HG02943 (cell line): ENCODE data around the gene PMEPA1.

Experiments used
- ATAC-seq: cut with Tn5 transposase; IDR thresholded peaks from one replicate; pipeline ENCODE4 v1.9.1; 2021; ENCODE audit warnings: mild to moderate bottlenecking, low read depth, moderate library complexity; ENCODE audit not compliant: unreplicated experiment

The PMEPA1 gene

DNA sequence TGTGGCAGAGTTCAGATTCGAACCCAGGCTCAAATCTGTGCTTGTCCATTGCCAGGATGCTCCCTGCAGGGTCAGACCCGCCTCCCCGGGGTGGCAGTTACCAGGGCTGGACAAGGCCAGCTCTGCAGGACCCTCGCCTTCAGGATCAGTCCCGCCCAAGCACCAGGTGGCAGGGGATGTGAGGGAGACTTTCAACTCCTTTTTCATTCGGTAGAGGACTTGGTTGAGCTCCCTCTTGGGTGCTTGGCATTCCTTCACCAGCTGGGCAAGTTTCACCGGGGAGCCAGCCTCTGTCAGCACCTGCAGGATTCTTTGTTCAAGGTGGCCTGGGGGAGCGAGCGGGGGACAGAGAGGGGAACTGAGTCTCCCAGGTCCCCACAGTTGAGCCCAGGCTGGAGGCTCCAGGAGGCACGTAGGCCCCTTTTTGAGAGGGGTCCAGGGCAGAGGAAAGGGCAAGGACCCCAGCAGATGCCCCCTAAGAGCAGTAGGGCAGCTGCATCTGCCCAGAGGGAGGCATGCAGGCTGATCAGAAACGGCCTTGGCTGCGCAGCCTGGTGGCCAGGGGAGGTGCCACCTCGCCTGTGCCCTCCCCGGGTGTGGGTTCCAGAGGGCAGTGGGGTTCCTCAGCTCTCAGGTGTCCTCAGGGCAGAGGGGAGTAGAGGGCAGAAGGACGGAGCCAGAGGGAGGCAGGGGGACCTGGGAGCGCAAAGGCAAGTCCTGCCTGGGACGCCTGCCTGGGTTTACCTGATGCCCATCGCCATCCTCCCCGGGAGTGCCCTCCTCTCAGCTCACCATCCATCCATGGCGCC, 93.5 kb downstream of the PMEPA1 start:
- ATAC-seq, result no peak

DNA sequence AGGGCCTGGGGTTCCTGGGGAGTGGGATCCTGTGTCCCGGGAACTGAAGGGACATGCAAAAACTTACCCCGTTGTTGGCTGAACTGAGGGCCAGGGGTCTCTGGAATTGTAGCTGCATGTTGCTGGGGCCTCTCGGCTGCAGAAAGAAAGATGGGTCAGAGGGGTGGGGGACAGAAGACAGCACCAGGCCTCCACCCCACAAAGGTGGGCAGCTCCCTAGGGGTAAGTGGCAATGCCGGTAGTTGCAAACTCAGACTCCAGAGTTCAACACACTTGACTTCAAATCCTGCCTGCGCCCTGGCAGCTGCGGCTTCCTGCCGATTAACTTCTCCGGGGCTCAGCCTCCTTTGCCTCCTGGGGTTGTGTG, 94.4 kb downstream of the PMEPA1 start:
- ATAC-seq, result no peak

DNA sequence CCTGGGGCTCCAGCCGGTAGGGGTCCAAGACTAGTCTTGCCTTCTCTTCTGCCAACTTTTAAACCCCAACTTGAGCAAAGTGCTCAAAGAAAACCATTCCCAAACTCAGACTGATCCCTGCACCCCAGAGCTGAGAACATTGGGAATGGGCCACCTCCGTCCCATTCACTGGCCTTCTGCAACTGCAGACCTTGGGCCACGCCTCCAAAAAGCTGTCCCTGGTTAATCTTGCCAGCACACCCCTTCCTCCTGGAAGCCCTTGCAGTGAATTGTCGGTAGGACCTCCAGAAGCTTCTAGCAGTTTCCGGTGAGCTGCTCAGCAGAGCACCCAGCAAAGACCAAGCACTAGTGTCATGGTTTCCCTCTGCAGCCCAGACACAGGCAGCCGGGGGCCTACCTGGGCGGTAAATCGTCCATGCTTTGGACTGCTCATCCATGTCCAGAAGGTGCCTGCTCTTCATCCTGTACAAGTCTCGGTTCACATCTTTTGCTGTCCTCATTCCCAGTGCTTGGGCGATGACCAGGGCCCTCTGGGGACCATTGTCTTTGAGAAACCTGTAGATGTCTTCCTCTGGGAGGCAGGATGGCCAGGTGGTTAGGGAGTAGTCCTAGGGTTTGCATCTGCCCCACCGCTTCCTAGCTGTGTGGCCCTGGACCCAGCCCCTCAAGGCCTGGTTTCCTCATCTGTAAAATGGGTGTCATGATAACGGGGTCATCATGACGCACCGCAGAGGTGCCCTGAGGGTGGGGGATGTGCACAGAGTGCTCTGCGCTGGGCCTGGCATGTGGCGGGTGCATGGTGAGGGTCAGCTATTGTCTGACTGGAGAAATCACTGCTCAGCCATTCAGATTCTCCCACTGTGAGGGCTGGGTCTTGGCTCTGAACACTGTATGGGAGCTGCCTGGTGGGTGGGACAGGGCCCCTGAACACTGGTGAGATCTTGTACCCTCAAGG, 95.0 kb downstream of the PMEPA1 start:
- ATAC-seq, result no peak

DNA sequence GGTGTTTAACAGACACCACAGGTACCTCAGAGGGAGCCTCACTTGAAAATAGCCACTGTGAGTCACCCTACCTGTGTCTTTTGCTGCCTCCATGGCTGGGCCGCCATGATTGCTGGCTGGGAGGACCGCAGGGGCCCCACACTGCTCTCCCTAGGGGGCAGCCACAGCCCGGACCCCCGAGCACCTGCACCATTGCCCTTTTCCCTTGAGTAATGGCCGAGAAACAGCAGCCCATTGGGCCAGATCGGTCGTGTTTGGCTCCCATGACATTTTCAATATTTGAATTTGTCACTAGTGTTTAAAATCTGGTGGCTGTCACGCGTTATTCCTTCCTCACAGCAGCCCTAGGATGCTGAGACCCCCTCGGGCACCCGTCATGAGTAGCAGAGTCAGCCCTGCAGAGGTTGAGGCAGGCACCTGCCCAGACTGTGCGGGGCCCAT, 96.3 kb downstream of the PMEPA1 start:
- ATAC-seq, result no peak

DNA sequence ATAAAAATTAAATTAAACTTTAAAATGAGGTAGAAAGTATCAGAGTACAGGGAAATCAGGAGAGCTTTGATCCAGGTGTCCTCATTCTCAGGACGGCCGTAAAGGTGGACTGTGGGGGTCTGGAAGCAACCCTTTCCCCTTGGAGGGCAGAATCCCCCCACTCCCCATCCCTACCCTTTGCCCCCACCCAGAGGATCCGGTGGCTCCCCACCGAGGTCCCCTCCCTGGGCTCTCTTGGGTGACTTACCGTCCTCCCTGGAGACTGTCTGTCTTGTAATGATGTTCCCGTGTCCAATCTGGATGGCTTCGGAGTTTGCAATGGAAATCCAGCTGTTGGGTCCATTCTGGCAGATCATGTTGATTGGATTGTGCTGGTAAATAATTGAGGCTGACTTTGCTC, 96.9 kb downstream of the PMEPA1 start:
- ATAC-seq, result no peak

DNA sequence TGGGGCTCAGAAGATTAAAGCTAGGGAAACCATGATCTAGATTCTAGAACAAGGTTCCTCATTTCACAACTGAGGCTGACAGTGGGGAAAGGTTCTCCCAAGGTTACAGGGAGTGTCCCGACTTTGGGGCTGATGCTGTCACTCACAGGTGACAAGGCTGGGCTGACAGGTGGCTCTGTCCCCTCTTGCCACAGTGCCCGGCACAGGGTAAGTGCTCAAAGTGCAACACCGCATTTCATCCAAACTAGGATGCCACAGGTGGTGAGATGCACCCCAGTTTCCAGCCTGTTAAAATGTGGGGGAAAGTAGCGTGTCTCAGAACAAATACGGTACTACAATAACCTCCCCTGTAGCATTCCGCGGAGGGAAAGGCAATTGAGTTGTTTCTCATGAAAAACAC, 97.4 kb downstream of the PMEPA1 start:
- no peak for ATAC-seq

DNA sequence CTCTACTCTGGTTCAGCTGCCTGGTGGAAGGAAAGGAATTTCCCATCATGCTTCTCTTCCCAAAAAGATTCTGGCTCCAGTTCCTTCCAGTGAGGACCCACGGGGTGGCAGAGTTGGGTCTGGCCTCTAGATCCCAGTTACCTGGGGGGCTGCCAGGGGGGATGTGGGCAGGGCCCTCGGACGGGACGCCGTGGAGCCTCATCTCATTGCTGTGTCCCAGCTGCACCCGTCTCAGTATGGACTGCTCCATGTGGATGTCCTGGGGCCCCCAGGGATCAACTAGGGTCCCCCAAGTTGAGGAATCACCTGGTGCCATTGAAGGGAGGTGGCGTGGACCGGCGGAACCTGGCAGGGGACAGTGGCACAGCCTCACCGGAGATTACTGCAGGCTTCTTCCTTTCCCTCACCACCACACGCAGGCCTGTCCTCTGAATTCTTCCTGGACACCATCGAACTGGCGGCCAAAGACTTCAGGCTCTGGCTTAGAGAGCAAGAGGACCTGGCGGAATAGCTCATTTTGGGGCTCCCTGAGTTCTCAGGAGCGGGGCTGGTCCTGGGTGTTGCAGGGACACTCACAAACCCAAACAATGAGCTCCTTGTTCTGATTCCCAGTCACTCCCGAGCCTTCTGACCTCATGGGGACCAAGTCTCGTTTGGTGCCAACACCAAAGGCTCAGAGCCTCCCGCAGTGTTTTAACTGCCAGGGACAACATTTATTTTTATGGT, 98.1 kb downstream of the PMEPA1 start:
- ATAC-seq, result no peak

DNA sequence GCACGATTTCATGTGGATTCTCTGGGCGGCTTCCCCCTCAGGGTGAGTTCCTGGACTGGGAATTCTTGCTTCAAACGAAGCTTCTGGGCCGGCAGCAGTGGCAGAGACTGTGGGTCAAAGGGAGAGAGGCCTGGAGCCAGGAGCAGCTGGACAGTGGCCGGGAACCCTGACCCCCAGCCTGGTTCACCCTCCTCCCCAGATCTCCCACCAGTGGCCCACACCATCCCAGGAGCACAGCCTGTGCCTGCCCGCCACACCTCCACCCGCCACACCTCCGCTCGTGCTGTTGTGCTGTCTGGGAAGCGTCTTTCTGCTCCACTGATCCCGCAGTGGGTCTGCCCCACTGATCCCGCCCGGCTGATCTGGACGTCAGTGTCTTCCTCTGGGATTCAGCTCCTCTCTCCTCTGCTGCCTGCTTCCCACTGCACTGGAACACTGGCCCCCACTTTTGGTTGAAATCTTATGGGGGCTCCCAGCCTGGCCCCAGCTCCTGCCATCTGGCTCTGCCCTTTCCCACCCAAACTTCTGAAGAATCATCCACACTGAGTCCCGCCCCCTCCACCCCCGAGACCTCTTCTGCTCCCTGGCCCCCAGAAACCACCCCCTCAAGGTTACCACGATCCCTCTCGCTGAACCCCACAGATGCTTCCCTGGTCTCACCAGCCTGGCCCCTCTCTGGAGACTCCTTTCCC, 99.4 kb downstream of the PMEPA1 start:
- no peak for ATAC-seq

DNA sequence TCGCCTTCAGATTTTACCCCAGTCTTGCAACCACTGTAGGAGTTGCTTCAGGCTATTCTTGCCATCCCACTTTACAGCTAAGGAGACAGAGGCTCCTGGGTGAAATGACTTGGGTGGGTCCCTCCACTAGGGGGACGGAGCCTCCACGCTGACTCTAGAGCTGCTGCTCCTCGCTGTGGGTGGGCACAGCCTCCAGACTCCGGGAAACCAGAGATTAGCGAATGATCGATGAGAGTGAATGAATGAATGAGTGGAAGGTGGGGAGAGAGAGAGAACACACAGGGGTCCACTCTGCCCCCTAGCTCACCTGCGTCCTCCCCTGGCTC, 100.0 kb downstream of the PMEPA1 start:
- no peak for ATAC-seq

DNA sequence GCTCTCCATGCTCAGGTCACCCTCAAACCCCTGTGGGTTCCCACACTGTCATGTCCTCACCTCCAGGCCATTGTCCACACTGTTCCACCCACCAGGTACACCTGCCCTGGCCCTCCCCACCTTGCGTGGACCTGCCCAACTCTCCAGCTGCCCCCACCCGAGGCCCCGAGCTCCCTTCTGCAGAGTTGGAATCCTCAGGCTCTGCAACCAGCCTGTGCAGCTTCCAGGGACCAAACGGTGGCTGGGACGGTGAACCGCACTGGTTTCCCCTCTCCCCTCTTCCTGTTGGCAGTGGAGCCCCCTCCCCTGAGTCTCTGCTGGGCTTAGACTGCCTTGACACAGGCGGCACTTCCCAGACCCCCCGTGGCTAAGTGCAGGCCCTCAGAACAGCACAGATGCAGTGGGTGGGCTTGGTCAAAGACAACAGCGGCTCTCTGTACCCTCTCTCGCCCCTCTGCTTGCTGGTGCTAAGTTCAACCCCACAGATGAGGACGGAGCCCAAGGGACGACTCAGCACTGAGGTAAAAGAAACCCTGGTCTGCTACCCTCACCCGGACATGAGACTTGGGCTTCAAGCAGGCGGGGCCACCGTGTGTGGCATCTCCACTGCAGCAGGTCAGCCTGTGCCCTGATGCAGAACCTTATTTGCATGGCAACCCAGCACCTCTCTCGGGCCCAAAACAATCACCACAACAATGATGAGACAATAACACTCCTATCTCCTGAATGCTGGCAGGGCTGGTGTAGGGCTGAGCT, 100.6 kb downstream of the PMEPA1 start:
- ATAC-seq, result no peak

DNA sequence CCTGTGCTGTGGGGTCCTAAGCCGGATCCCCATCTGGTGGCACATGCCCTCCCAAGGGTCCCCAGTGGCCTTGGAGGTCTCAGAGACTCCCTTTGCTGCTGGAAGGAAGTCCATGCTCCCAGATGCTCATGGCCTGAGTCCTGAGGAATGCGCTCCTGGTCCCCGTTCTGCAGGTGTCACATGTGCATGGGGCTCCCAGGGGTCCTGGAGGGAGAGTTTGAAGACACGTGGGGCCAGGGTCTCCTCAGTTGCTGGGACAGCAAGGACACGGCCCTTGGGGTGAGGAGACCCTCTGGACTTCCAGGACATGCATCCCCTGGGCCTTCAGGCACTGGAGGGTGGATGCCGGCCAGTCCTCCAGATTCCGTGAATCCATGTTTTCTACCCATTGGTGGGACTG, 101.3 kb downstream of the PMEPA1 start:
- no peak for ATAC-seq

DNA sequence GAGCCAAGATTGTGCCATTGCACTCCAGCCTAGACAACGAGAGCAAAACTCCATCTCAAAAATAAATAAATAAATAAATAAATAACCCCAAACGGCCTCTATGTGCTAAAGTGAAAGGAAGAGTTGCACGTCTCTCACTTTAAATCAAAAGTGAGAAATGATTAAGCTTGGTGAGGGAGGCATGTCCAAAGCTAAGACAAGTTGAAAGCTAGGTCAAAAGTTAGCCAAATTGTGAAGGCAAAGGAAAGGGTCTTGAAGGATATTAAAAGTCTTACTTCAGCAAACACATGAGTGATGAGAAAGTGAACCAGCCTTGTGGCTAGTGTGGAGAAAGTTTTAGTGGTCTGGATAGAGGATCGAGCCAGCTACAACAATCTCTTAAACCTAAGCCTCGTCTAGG, 103.9 kb downstream of the PMEPA1 start:
- no peak for ATAC-seq

DNA sequence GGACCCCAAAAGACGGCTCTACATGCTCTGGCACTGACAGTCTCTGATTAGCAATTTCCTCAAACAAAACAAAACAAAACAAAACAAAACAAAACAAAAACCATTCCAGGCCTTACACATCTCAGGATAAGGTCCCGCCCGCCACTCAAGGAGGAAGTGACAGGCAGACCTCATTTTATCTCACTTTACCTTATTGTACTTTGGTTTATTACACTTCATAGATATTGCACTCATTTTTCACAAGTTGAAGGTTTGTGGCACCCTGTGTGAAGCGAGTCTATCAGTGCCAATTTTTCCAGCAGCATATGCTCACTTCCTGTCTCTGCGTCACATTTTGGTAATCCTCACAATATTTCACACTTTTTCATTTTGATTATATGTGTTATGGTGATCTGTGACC, 104.8 kb downstream of the PMEPA1 start:
- no peak for ATAC-seq

DNA sequence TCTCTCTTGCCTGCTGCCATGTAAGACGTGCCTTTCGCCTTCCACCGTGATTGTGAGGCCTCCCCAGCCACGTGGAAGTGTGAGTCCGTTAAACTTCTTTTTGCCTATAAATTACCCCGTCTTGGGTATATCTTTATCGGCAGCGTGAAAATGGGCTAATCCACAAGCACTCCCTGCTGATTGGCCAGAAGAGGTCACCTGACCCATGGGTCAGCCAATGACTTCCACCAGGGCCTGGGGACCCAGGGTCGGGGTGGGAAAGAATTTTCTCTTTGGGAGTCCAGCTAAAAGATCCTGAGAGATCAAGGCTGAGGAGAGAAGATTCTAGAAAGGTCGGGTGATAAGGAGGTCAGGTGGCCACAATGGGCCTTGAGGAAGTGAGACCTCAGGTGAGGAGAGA, 106.7 kb downstream of the PMEPA1 start:
- ATAC-seq, result no peak

DNA sequence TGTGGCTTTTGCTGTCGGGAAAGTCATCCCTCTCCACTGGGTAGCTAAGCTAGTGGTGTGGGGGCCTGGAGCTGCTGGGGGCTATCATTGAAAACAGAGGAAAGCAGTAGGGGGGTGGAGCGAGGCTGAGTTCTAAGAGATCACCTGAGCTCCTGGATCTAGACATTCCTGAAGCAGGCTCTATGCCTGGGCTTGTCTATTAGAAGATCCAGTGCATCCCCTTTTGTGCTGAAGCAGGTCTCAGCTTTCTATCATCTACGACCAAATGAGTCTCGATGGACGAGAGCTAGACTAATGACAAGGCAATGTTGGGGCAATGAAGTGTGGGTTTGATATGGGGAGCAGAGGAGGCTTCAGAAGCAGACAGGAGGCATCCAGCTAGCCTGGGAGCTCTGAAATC, 108.1 kb downstream of the PMEPA1 start:
- ATAC-seq, result no peak

DNA sequence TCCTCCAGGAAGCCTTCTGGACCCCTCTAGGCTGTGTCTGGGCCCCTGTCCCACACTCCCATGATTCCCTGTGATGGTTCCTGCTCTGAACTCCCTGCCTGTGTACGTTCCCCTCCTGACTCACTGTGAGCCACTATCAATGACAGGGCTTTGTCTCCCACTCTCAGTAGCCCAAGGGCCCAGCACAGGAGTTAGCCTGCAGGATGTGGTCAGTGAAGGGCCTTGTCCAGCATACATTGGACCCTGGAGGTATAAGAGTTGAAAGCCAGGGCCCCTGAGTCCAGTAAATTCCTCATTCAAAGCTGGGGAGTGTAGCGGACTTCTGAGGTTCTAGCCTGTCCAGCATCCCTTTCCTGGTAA, 108.6 kb downstream of the PMEPA1 start:
- no peak for ATAC-seq

DNA sequence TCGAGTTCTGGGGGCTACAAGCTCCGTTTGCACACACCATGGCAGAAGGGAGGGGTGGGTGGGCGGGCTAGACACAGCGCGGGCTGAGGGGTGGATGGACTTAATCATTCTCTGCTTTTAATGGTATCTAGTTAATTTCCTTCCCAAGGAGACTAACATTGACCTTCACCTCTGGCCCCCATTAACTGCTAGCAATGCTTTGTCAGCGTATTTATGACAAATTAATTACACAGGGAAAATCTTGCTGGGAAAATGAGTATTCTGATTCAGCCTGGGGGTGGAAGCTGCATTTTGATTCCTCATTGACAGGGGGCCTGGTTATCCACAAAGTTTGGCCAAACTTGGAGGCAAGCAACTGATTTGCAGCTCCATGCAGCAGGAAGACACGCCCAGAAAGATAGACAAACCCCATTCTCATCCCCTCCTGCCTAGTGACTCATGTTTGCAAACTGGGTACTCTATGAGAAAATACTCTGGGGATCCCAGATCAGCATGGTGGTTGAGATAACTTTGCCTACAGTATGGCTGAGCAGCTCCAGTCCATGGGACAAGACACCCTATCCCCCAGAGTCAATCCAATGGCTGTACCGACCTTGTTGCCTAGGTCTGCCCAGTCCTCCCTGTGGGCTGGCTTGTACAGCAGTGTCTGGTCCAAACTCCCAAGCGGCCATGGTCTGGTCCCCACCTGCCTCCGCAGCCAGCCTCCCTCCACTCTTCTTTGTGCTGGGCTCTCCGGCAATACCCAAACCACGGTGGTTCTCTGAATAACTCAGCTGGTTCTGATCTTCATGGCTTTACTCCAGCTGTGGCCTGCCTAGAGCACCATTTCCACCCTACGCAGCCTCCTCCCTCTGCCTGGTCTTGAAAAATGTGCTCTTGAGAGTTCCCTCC, 109.2 kb downstream of the PMEPA1 start:
- no peak for ATAC-seq

DNA sequence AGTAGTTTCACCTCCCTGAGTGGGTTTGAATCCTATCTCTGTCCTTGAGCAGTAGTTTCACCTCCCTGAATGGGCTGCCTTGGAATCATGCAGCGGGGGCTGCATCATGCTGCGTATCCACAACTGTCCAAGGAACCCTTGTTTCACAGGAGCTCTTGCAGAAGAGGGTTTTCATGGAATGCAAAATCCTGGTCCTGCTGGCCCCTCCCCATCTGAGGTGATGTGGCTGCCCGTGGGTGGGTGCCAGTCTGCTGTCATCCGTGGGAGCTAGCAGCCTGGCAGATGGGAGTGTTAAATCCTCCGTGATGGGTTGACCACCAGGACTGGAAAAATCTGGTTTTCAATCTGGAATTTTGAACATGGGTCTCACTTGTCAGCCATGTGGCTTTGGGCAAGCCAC, 111.3 kb downstream of the PMEPA1 start:
- ATAC-seq, result no peak
